Measurements from ENCODE around the gene KCNQ5. TPM values are rescaled to one million over a fixed set of nuclear protein-coding genes. Genes with fewer than 3 reads are reported as not detected.

KCNQ5 gene
- total and polyA plus RNA-seq, 2 of the 8 experiments (the other 6 are each of a cell fraction or from before 2014, with no cell fraction given) = 0.83 to 1.2 TPM

- POLR2A ChIA-PET (ENCODE audit: partially characterized antibody) = no interaction called here
- Histone ChIP-seq H3K4me2 (ENCODE audit: insufficient read depth in 1 of 2, low read depth in 2 of 2, low read length in 2 of 2) (no peak overlapping the region), H3K9me3 (ENCODE audit: insufficient read depth in 2 of 2, low read depth in 1 of 2, low read length in 1 of 2) (no peaks in the 10 kb centered on the region), H4K5ac (ENCODE audit: insufficient read length, low read depth, low read length) (no peak overlapping the region), H4K91ac (replicated peaks; ENCODE audit: insufficient read length, low read length) (no peak overlapping the region), H2AK5ac (ENCODE audit: low read depth, low read length) (no peak overlapping the region), H3K23ac (ENCODE audit: insufficient read length) (no peak overlapping the region), H3K18ac (ENCODE audit: extremely low read depth, low read length) (no peak overlapping the region), H3K14ac (ENCODE audit: insufficient read length) (no peak overlapping the region), H2BK20ac (ENCODE audit: low read length) (no peak overlapping the region), H3K27me3 (replicated peaks in 1 of 4; ENCODE audit: control insufficient read depth in 3 of 4, extremely low read depth in 1 of 4, insufficient read depth in 3 of 4, low read length in 3 of 4) (no peaks in the 10 kb centered on the region), H2BK5ac (ENCODE audit: low read depth, low read length) (no peak overlapping the region), H3K36me3 (ENCODE audit: control insufficient read depth in 2 of 4, insufficient read depth in 4 of 4, low read length in 3 of 4) (no peaks in the 10 kb centered on the region), H2BK12ac (ENCODE audit: low read depth, low read length) (no peak overlapping the region), H3K4me3 (ENCODE audit: extremely low read depth in 1 of 4, insufficient read depth in 2 of 4, low read depth in 3 of 4, low read length in 4 of 4) (no peak overlapping the region), H3K4ac (replicated peaks; ENCODE audit: insufficient read length, low read depth, low read length) (no peak overlapping the region), H3K79me1 (ENCODE audit: low read depth, low read length) (no peaks in the 10 kb centered on the region), H3K9ac (replicated peaks in 1 of 4; ENCODE audit: extremely low read depth in 1 of 4, low read depth in 3 of 4, low read length in 3 of 4) (no peak overlapping the region), H3K79me2 (ENCODE audit: control insufficient read depth in 1 of 2, insufficient read depth in 2 of 2, low read length in 2 of 2) (no peaks in the 10 kb centered on the region), H3K56ac (replicated peaks; ENCODE audit: insufficient read length, low read depth, low read length) (no peak overlapping the region), H3K23me2 (ENCODE audit: low read depth, low read length) (no peaks in the 10 kb centered on the region), H3K27ac (ENCODE audit: low read depth, low read length) (no peak overlapping the region), H4K8ac (ENCODE audit: extremely low read depth, insufficient read depth, low read length) (no peak overlapping the region), H2BK15ac (ENCODE audit: low read length) (no peak overlapping the region), H2AFZ (ENCODE audit: low read length) (no peak overlapping the region), H3K4me1 (replicated peaks in 1 of 4; ENCODE audit: control insufficient read depth in 3 of 4, insufficient read depth in 4 of 4, low read length in 3 of 4) (no peaks in the 10 kb centered on the region), H4K20me1 (replicated peaks in 1 of 2; ENCODE audit: control insufficient read depth in 1 of 2, insufficient read depth in 2 of 2, low read length in 2 of 2) (no peaks in the 10 kb centered on the region), H2BK120ac (replicated peaks; ENCODE audit: low read depth, low read length) (no peak overlapping the region)
- WGBS, 2 experiments (ENCODE audit: extremely low coverage in 1 of 2, insufficient coverage in 1 of 2, insufficient read length in 1 of 2, insufficient replicate concordance in 2 of 2, low coverage in 1 of 2, low lambda C conversion rate in 2 of 2, missing lambda C conversion rate in 1 of 2) = 89% methylated on average over 3 of the region's 3 CpGs; no CpG with 5 or more reads in 1 of the 2 experiments
- CTCF ChIA-PET (ENCODE audit: partially characterized antibody) = interaction anchor here (1.5 to 1.8 kb wide), 2 partner anchors 18 to 85 kb away, joined by 3 to 4 read pairs; no protein-coding TSS in a partner anchor
- DNase-seq (ENCODE audit: low read depth in 1 of 2, low spot score in 2 of 2) (no peak), FAIRE-seq (no peak)
- TF ChIP-seq NRF1 (IDR thresholded peaks at IDR 0.05; ENCODE audit: low read depth, low read length) = no peak
- no peak for TF ChIP-seq FOSL1 (IDR thresholded peaks at IDR 0.05; ENCODE audit: insufficient read depth, low read depth, low read length)
- TF ChIP-seq SAP30 (IDR thresholded peaks at IDR 0.05; ENCODE audit: insufficient read depth, insufficient replicate concordance, low read length) = no peak
- TF ChIP-seq POLR2A (IDR thresholded peaks at IDR 0.05; ENCODE audit: control extremely low read depth in 1 of 2, low read depth in 2 of 2, low read length in 2 of 2) = no peak
- TF ChIP-seq E2F6 (IDR thresholded peaks at IDR 0.05) = no peak
- TF ChIP-seq SUZ12 (IDR thresholded peaks at IDR 0.05; ENCODE audit: low read length) = no peak
- TF ChIP-seq BRCA1 (IDR thresholded peaks at IDR 0.05; ENCODE audit: low read depth, low read length) = no peak
- no peak for TF ChIP-seq RFX5 (IDR thresholded peaks at IDR 0.05; ENCODE audit: borderline replicate concordance, low read depth, low read length)
- TF ChIP-seq TEAD4 (IDR thresholded peaks at IDR 0.05; ENCODE audit: low read depth, low read length) = no peak
- TF ChIP-seq RXRA (IDR thresholded peaks at IDR 0.05; ENCODE audit: insufficient read depth, low read depth, low read length) = no peak
Observed at GRCh38 chr6:72702421-72702820, 80.6 kb downstream of the KCNQ5 start.

Measured in H1 (cell line).